Activated CD4-positive, CD25-positive, alpha-beta regulatory T cell treated with anti-CD3 and anti-CD28 coated beads, Interleukin-2, amount 50 U/mL, for 72 hours (primary cell): Measurements from ENCODE around the gene CENPP.
A peak's percentile ranks its signal among the peaks of the same experiment; 100 is the strongest.
"Not testable (repeated sequence)": the region's sequence is repeated elsewhere in the genome, so short reads cannot be mapped to it uniquely, and the experiment has no call there.

Source experiments
- DNase-seq: peaks from one replicate; pipeline ENCODE4 v3.0.0; 2021

Gene CENPP

GRCh38 chr9:92619601-92620300 lies 294.0 kb downstream of the CENPP start:
- no peak for DNase-seq

GRCh38 chr9:92620845-92621244 lies 295.1 kb downstream of the CENPP start:
- no peak for DNase-seq

- DNase-seq, result not testable (repeated sequence)
These were observed 298.2 kb downstream of the CENPP start for GRCh38 chr9:92623936-92624335.

GRCh38 chr9:92626484-92626883 lies 300.7 kb downstream of the CENPP start:
- DNase-seq, result no peak

DNA sequence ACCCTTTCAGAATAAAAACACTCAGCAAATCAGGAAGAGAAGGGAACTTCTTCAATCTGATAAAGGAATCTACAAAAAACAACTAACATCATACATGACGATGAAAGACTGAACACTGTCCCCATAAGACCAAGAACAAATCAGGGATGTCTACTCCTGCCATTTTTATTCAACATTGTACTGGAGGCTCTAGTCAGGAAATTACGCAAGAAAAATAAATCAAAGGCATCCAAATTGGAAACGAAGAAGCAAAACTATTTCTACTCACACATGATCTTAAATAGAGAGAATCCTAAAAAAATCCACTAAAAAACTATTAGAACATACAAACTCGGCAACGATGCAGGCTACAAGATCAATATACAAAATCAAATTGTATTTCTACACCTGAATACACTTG lies 301.9 kb downstream of the CENPP start:
- DNase-seq, result no peak

DNA sequence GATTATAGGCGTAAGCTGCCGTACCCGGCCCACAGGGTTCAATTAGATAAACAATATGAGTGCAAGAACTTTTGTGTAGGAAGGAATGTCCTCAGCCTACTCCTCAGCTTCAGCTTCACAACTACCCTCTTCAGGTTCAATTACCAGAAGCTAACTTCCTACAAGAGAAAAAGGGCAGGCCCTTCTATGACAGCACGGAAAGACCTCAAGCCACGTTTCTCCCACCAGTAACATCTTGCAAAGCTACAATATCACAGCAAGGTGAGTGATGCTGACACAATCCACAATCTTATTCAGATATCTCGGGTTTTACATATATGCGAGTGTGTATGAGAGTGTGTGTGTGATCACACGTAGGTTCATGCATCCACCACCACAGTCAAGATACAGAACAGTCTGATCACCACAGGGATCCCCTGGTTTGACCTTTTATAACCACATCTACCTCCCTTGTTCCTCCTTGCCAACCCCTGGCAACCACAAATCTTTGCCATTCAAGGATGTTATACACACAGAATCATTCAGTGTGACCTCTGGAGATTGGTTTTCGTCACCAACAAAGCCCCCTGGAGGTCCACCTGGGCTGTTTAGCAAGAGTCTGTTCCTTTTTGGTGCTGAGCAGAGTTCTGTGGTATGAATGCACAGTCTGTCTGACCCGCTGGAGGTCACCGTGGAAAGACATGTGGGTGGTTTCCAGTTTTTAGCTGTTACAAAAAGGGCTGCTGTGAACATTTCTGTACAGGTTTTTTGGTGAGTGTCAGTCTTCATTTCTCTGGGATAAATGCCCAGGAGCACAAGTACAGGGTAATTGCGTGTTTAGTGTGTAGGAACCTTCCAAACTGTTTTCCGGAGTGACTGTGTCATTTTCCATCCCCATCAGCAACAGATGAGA lies 305.9 kb downstream of the CENPP start:
- DNase-seq, result no peak

DNA sequence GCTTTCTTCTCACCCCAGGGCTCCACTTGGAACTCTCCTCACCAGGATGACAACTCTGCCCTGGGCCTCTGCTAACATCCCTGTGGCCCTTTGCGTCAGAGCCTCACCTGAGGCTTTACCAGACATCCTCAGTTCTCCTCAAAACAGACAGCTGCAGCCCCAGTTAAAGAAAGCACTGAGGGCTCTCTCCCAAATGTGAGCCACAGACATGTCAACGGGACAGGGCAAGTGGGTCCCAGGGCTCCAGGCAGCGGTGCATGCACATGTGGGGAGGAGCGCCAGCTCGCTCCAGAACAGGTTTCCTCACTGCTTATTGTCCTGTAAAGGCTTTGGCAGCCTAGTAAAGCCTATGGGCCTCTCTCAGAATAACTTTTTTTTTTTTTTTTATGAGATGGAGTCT lies 306.9 kb downstream of the CENPP start:
- no peak for DNase-seq

DNA sequence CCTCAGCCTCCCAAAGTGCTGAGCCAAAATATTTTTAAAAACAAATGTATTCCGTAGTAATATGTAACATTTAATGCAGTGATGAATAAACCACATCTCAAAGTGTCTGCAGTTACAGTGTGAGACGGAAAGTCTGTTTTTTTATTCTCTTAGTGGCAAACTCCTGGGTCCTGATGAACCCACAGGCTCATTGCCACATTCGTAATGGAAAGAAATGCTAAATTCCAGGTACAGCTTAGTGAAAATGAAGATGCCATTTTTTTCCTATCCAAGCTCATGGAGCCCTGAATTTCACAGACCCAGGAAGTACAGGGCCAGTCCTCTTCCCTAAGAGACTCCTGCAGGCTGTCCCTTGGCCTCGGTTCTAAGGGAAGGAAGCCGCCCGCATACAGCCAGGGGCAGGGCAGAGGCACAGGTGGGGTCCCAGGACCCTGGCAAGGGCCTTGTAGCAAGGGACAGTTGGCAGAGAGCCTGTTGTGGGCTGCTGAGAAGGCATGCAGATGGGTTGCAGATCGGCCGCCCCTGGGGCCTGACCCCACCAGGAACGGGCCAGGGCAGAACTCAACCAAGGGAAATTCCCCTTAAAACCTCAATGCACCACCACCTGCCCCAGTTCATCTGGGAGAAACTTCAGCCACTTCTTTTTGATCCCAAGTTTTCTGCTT lies 308.0 kb downstream of the CENPP start:
- DNase-seq, result no peak

- peak; percentile 58 for DNase-seq
These were observed 309.2 kb downstream of the CENPP start for GRCh38 chr9:92634712-92635605.

GRCh38 chr9:92635760-92636159 lies 310.0 kb downstream of the CENPP start:
- no peak for DNase-seq

DNA sequence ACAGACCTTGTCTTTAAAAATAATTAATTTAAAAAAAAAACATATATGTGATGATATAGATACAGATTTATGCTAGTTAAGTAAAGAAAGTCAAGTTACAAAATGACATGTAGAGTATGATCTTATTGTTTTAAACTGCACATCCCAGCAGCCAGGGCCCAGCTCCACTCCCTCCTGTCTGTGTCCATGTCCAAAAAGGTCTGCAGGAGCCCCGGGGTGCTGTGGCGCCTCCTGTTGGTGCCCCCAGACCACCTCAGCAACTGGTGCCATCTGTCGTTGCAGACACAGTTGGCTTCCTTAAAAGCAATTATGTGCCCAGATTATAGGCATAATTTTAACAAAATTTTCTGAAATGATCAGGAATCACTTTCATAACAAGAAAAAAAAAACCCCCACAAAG lies 310.9 kb downstream of the CENPP start:
- DNase-seq, result no peak

DNA sequence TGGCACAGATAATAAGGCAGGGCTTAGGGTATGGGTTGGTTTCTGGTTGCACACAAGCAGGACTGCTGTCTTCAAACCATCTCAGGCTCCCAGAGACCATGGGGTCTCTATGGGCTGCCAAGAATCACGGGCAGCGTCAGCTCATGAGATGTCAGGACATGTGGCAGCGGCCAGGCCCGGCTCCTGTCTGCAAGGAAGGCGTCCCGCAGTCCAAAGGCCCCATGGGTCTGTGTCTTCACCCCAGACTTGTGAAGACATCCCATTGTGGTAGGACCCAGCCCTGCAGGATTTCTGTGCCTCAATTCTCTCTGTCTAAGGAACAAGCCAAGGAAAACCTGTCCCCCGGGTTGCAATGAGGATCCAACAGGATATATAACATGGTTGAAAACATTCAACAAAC lies 311.6 kb downstream of the CENPP start:
- no peak for DNase-seq

GRCh38 chr9:92637886-92638620 lies 312.3 kb downstream of the CENPP start:
- no peak for DNase-seq

DNA sequence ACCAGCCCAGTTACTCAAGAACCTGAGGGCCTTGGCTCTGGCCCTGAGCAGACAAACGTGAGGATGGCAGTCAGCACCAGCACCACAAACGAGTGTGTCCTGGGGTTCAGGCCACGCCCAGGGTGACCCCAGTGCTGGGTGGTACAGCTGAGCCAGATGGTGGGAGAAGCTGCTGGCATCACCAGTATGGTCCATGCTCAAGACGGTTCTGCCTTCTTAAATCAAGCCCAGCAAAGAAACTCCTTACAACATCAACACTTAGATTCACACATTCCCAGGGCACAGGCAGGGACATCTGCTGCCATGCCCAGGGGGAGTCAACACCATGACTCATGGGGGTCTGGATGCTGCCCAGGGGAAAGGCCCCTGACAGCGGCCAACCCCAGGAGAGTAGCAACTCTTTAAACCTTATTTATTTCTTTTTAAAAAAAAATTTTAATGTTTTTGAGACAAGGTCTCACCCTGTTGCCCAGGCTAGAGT lies 312.9 kb downstream of the CENPP start:
- DNase-seq, result no peak

- DNase-seq, result no peak
These were observed 313.4 kb downstream of the CENPP start for GRCh38 chr9:92639124-92639523.

DNA sequence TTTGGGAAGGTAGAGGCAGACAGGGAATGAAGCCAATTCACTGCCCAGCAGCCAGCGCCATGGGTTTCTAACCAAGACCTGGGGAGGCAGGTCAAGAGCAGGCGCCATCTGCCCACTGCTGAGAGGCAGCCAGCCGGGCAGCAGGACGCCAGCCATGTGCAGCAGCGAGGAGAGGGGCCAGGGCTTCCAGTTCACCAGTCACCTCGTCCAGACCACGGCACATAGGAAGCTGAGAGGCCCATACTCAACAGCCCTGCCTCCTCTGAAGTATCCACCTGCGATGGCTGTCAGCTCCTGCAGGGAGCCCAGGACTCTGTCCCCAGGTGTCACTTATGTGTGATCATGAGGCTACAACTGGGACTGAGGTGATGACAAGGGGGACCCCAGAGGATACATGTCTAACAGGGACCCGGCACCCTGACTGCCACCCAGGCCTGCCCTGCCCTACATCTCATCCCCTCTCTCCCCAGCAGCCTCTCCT lies 314.1 kb downstream of the CENPP start:
- no peak for DNase-seq

GRCh38 chr9:92640398-92641091 lies 314.8 kb downstream of the CENPP start:
- no peak for DNase-seq

- no peak for DNase-seq
These were observed 315.5 kb downstream of the CENPP start for GRCh38 chr9:92641092-92641809.

DNA sequence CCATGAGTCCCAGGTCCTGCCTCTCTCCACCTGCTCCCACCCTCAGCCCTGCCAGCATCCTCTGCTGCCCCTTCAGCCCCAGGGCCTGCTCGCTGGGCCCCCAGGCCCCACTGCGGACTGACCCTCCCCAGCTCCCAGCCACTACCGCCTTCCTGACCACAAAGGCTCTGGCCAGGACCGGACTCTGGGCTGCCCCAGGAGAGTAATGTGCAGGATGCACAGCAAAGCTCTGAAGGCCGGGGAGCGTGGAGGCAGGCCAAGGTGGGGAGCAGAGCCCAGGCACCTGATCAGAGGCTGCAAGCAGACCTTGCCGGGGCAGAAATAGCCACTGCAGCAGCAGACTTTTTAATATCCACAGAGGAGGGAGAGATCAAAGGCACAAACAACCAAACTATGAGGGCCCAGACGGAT lies 316.3 kb downstream of the CENPP start:
- DNase-seq, result no peak

DNA sequence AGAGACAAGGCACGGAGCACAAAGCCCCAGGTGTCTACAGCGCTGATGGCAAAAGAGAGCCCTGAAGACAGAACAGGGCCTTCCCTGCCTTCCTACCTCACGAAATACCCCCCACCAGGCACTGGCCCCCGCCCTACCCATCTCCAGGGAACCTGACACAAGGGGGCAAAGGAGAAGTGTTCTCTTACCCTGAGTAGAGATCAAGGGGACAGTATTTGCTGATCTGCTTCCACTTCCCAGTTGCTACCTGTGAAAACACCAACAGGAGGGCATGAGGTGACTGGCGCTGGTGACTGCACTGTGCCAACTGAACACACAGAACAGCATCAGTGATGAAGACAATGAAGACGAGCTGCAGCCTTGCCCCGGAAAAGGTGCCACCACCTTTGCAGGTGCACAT lies 316.8 kb downstream of the CENPP start:
- no peak for DNase-seq
